ENCODE measurements around the gene TMEM108.

- no peak for TF ChIP-seq ARNTL (CRISPR knock-in tag; IDR thresholded peaks at IDR 0.05; ENCODE audit: borderline replicate concordance, low read depth)
- TF ChIP-seq RARB (CRISPR knock-in tag; IDR thresholded peaks at IDR 0.05) = no peak
- no peak for TF ChIP-seq CSDC2 (CRISPR knock-in tag; IDR thresholded peaks at IDR 0.05)
- no peak for TF ChIP-seq CREB5 (CRISPR knock-in tag; IDR thresholded peaks at IDR 0.05; ENCODE audit: low read depth)
- no peak for TF ChIP-seq PATZ1 (CRISPR knock-in tag; IDR thresholded peaks at IDR 0.05; ENCODE audit: borderline replicate concordance)
- no peak for TF ChIP-seq PPARA (CRISPR knock-in tag; IDR thresholded peaks at IDR 0.05; ENCODE audit: borderline replicate concordance)
- no peak for TF ChIP-seq BACH2 (CRISPR knock-in tag; IDR thresholded peaks at IDR 0.05; ENCODE audit: borderline replicate concordance)
- no peak for TF ChIP-seq TOX (CRISPR knock-in tag; IDR thresholded peaks at IDR 0.05; ENCODE audit: borderline replicate concordance)
- TF ChIP-seq ZFP30 (CRISPR knock-in tag; IDR thresholded peaks at IDR 0.05) = no peak
- TF ChIP-seq ZNF70 (CRISPR knock-in tag; IDR thresholded peaks at IDR 0.05) = no peak
- no peak for TF ChIP-seq TSHZ2 (CRISPR knock-in tag; IDR thresholded peaks at IDR 0.05)
- no peak for TF ChIP-seq GLIS3 (CRISPR knock-in tag; IDR thresholded peaks at IDR 0.05)
- TF ChIP-seq ISL1 (CRISPR knock-in tag; IDR thresholded peaks at IDR 0.05) = no peak
- TF ChIP-seq SNAI2 (CRISPR knock-in tag; IDR thresholded peaks at IDR 0.05) = no peak
These were observed 333.0 kb downstream of the TMEM108 start for GRCh38 chr3:133371181-133371580.
